Hepatocyte (in vitro differentiated cells): Measurements from ENCODE around the gene TMEM164. TPM values are rescaled to one million over a fixed set of nuclear protein-coding genes. Genes with fewer than 3 reads are reported as not detected.

ENCODE experiments used
- DNase-seq: peaks from one replicate; pipeline ENCODE4 v3.0.0-alpha.2; 2016; ENCODE audit warnings: low spot score
- H2AFZ ChIP-seq: fragments of 200-600 bp; sonication (generic); 2 replicates; pipeline ENCODE4 v1.6.0; 2016; ENCODE audit warnings: antibody characterized with exemption, mild to moderate bottlenecking
- H3K27ac ChIP-seq: fragments of 200-600 bp; sonication (generic); 2 replicates; pipeline ENCODE4 v1.5.1; 2016; ENCODE audit warnings: mild to moderate bottlenecking
- H3K27me3 ChIP-seq: fragments of 200-600 bp; sonication (generic); 2 replicates; pipeline ENCODE4 v1.6.1; 2016
- H3K36me3 ChIP-seq: fragments of 200-600 bp; sonication (generic); replicated peaks from 2 replicates; pipeline ENCODE4 v1.5.1; 2016; ENCODE audit warnings: low read depth; ENCODE audit not compliant: insufficient read depth
- H3K4me1 ChIP-seq: fragments of 200-600 bp; sonication (generic); 2 replicates; pipeline ENCODE4 v1.5.1; 2016; ENCODE audit warnings: mild to moderate bottlenecking, moderate library complexity; ENCODE audit not compliant: insufficient read depth
- H3K4me2 ChIP-seq: fragments of 200-600 bp; sonication (generic); 2 replicates; pipeline ENCODE4 v1.6.0; 2016
- H3K4me3 ChIP-seq: fragments of 200-600 bp; sonication (generic); 2 replicates; pipeline ENCODE4 v1.5.1; 2016; ENCODE audit warnings: mild to moderate bottlenecking
- H3K79me2 ChIP-seq: fragments of 200-600 bp; sonication (generic); 2 replicates; pipeline ENCODE4 v1.6.0; 2017; ENCODE audit warnings: mild to moderate bottlenecking
- H3K9me2 ChIP-seq: fragments of 200-600 bp; sonication (generic); replicated peaks from 2 replicates; pipeline ENCODE4 v1.6.0; 2017; ENCODE audit warnings: mild to moderate bottlenecking; ENCODE audit not compliant: insufficient read depth
- H3K9me3 ChIP-seq: fragments of 200-600 bp; sonication (generic); 2 replicates; pipeline ENCODE4 v1.5.1; 2016; ENCODE audit warnings: low read depth, mild to moderate bottlenecking
- H4K20me1 ChIP-seq: fragments of 200-600 bp; sonication (generic); 2 replicates; pipeline ENCODE4 v1.6.0; 2016; ENCODE audit warnings: mild to moderate bottlenecking; ENCODE audit not compliant: insufficient read depth, poor library complexity, severe bottlenecking
- CTCF ChIP-seq: fragments of 200-600 bp; sonication (generic); IDR thresholded peaks from 2 replicates; pipeline ENCODE4 v1.5.1; 2016; ENCODE audit warnings: antibody characterized with exemption, mild to moderate bottlenecking; ENCODE audit not compliant: poor library complexity
- EZH2 ChIP-seq: fragments of 200-600 bp; sonication (generic); IDR thresholded peaks from 2 replicates; pipeline ENCODE4 v1.6.1; 2016; ENCODE audit warnings: antibody characterized with exemption, mild to moderate bottlenecking, borderline replicate concordance
- EZH2phosphoT487 ChIP-seq: fragments of 200-600 bp; sonication (generic); IDR thresholded peaks from one replicate; pipeline ENCODE4 v1.6.1; 2018; ENCODE audit warnings: antibody characterized with exemption, mild to moderate bottlenecking, low read depth, moderate library complexity; ENCODE audit not compliant: unreplicated experiment, severe bottlenecking
- WGBS: methylation state at CpG from one replicate; pipeline ENCODE4 v1.1.6; 2016; ENCODE audit warnings: low lambda C conversion rate; ENCODE audit errors: missing lambda C conversion rate; 5-methylcytosine and 5-hydroxymethylcytosine counted together
- polyA plus RNA-seq: library from polyadenylated mRNA; unstranded; fragments of >200 nt; fragmentation: Nextera tagmentation; extraction: Ambion mirVana; gene quantifications from 2 replicates; pipeline ENCODE4 v1.2.1, GENCODE V29; 2016
- total RNA-seq: library from RNA; depleted of rRNA; stranded (reverse); fragments of >200 nt; gene quantifications from 2 replicates; pipeline ENCODE4 v1.2.3, GENCODE V29; 2014

TMEM164 gene
- total and polyA plus RNA-seq, 2 experiments from 2014 or later: 5.4 to 34.2 TPM

GRCh38 chrX:110086162-110086915 lies 83.4 kb downstream of the TMEM164 start:
- Histone ChIP-seq H4K20me1 (no peaks in the 10 kb centered on the region), H2AFZ (no peak overlapping the region), H3K9me2 (no peaks in the 10 kb centered on the region), H3K4me1 (no peaks in the 10 kb centered on the region), H3K27me3 (no peaks in the 10 kb centered on the region), H3K4me2 (no peak overlapping the region), H3K79me2 (no peaks in the 10 kb centered on the region), H3K4me3 (no peak overlapping the region), H3K9me3 (no peaks in the 10 kb centered on the region), H3K27ac (peak overlapping the region; percentile 70), H3K36me3 (no peaks in the 10 kb centered on the region)
- no peak for TF ChIP-seq EZH2
- TF ChIP-seq CTCF: no peak
- DNase-seq: no peak

- peak overlapping the region; percentile 23 for H3K4me2 ChIP-seq
- H3K27ac ChIP-seq: peak overlapping the region; percentile 87
- H3K9me2 ChIP-seq: no peaks in the 10 kb centered on the region
- H3K4me3 ChIP-seq: no peak overlapping the region
- no peaks in the 10 kb centered on the region for H3K79me2 ChIP-seq
- WGBS: 40% methylated on average over 2 of the region's 2 CpGs
- H2AFZ ChIP-seq: no peak overlapping the region
- H3K4me1 ChIP-seq: no peaks in the 10 kb centered on the region
- peak; percentile 64 for DNase-seq
- no peaks in the 10 kb centered on the region for H4K20me1 ChIP-seq
- H3K27me3 ChIP-seq: no peaks in the 10 kb centered on the region
- no peaks in the 10 kb centered on the region for H3K9me3 ChIP-seq
- H3K36me3 ChIP-seq: no peaks in the 10 kb centered on the region
- TF ChIP-seq EZH2: no peak
- no peak for TF ChIP-seq EZH2phosphoT487
- no peak for TF ChIP-seq CTCF
Measured at GRCh38 chrX:110086916-110087484, 84.1 kb downstream of the TMEM164 start.

- Histone ChIP-seq H2AFZ (no peak overlapping the region), H3K9me2 (no peaks in the 10 kb centered on the region), H3K4me2 (peak overlapping the region; percentile 23), H3K27me3 (no peaks in the 10 kb centered on the region), H3K27ac (peak overlapping the region; percentile 87), H3K4me3 (no peak overlapping the region), H3K79me2 (no peaks in the 10 kb centered on the region), H4K20me1 (no peaks in the 10 kb centered on the region), H3K4me1 (no peaks in the 10 kb centered on the region), H3K36me3 (no peaks in the 10 kb centered on the region), H3K9me3 (no peaks in the 10 kb centered on the region)
- DNase-seq: peak; percentile 50
- 41% methylated on average over 4 of the region's 4 CpGs for WGBS
- TF ChIP-seq CTCF (no peak), EZH2phosphoT487 (no peak), EZH2 (no peak)
Measured at GRCh38 chrX:110087485-110088356, 84.8 kb downstream of the TMEM164 start.
